ENCODE results near the gene OLIG1. TPM values are rescaled to one million over a fixed set of nuclear protein-coding genes. Genes with fewer than 3 reads are reported as not detected.

The OLIG1 gene
- polyA plus RNA-seq, 3 donors = 20.0 to 51.0 (median 40.7) TPM

- H3K27me3 ChIP-seq (ENCODE audit: control insufficient read depth in 2 of 2, insufficient read depth in 2 of 2, low read length in 2 of 2) = peaks cover 0 to 9% of the 10 kb centered on the region in 2 donors
- Mint-ChIP-seq H3K27ac (no peak overlapping the region), H3K9me3 (no peaks in the 10 kb centered on the region), H3K27me3 (ENCODE audit: low read depth in 3 of 3) (peaks cover 10 to 13% (median 11%) of the 10 kb centered on the region in 3 donors), H3K4me3 (no peak overlapping the region), H3K4me1 (peaks cover 26% of the 10 kb centered on the region), H3K36me3 (peaks cover 0 to 2% of the 10 kb centered on the region in 2 donors)
- H3K4me2 ChIP-seq (replicated peaks; ENCODE audit: extremely low read depth, low read length, poor library complexity, severe bottlenecking) = no peak overlapping the region
- H3K4me1 ChIP-seq (ENCODE audit: control insufficient read depth in 1 of 2, insufficient read depth in 2 of 2, low read length in 2 of 2) = peaks cover 10 to 15% of the 10 kb centered on the region in 2 donors
- H3K79me2 ChIP-seq (ENCODE audit: insufficient read depth, low read length) = no peaks in the 10 kb centered on the region
- intact Hi-C loops (cut with micrococcal nuclease) = no loop called here
- H3K9me3 ChIP-seq (replicated peaks in 1 of 2; ENCODE audit: control insufficient read depth in 1 of 2, insufficient read depth in 1 of 2, low read length in 2 of 2) = no peaks in the 10 kb centered on the region
- 75% methylated on average over 2 of the region's 3 CpGs for WGBS (ENCODE audit: insufficient coverage)
- no peak for TF ChIP-seq CTCF (IDR thresholded peaks at IDR 0.05)
- H3K36me3 ChIP-seq (replicated peaks in 1 of 2; ENCODE audit: control insufficient read depth in 1 of 2, insufficient read depth in 2 of 2, low read length in 2 of 2) = no peaks in the 10 kb centered on the region
- no peak for DNase-seq
- H2AFZ ChIP-seq (ENCODE audit: insufficient read depth, low read depth, low read length, poor library complexity, severe bottlenecking) = no peak overlapping the region
- no peaks in the 10 kb centered on the region for H4K20me1 ChIP-seq (ENCODE audit: insufficient read depth, low read length)
- H3K27ac ChIP-seq (ENCODE audit: low read depth in 1 of 2, low read length in 2 of 2) = no peak overlapping the region
- H3K9ac ChIP-seq (ENCODE audit: insufficient read depth, low read length, poor library complexity, severe bottlenecking) = no peak overlapping the region
- H3K4me3 ChIP-seq (replicated peaks in 1 of 3; ENCODE audit: low read depth in 2 of 3, low read length in 3 of 3) = no peak overlapping the region
These were observed 10.4 kb downstream of the OLIG1 start for GRCh38 chr21:33080376-33080775.

GRCh38 chr21:33080776-33081175 lies 10.8 kb downstream of the OLIG1 start:
- intact Hi-C loops (cut with micrococcal nuclease) = no loop called here
- H3K36me3 ChIP-seq (replicated peaks in 1 of 2; ENCODE audit: control insufficient read depth in 1 of 2, insufficient read depth in 2 of 2, low read length in 2 of 2) = no peaks in the 10 kb centered on the region
- no peak overlapping the region for H3K27ac Mint-ChIP-seq
- 100% methylated on average over 1 of the region's 3 CpGs for WGBS (ENCODE audit: insufficient coverage)
- peaks cover 10 to 15% of the 10 kb centered on the region in 2 donors for H3K4me1 ChIP-seq (ENCODE audit: control insufficient read depth in 1 of 2, insufficient read depth in 2 of 2, low read length in 2 of 2)
- H3K4me1 Mint-ChIP-seq = peaks cover 26% of the 10 kb centered on the region
- H3K27me3 ChIP-seq (ENCODE audit: control insufficient read depth in 2 of 2, insufficient read depth in 2 of 2, low read length in 2 of 2) = peaks cover 0 to 7% of the 10 kb centered on the region in 2 donors
- H3K9me3 Mint-ChIP-seq = no peaks in the 10 kb centered on the region
- no peaks in the 10 kb centered on the region for H3K9me3 ChIP-seq (replicated peaks in 1 of 2; ENCODE audit: control insufficient read depth in 1 of 2, insufficient read depth in 1 of 2, low read length in 2 of 2)
- H4K20me1 ChIP-seq (ENCODE audit: insufficient read depth, low read length) = no peaks in the 10 kb centered on the region
- H3K9ac ChIP-seq (ENCODE audit: insufficient read depth, low read length, poor library complexity, severe bottlenecking) = no peak overlapping the region
- no peak overlapping the region for H3K4me3 ChIP-seq (replicated peaks in 1 of 3; ENCODE audit: low read depth in 2 of 3, low read length in 3 of 3)
- H3K36me3 Mint-ChIP-seq = peaks cover 0 to 2% of the 10 kb centered on the region in 2 donors
- H2AFZ ChIP-seq (ENCODE audit: insufficient read depth, low read depth, low read length, poor library complexity, severe bottlenecking) = no peak overlapping the region
- H3K4me3 Mint-ChIP-seq = no peak overlapping the region
- no peak overlapping the region for H3K27ac ChIP-seq (ENCODE audit: low read depth in 1 of 2, low read length in 2 of 2)
- DNase-seq = no peak
- TF ChIP-seq CTCF (IDR thresholded peaks at IDR 0.05) = no peak
- H3K27me3 Mint-ChIP-seq (ENCODE audit: low read depth in 3 of 3) = peaks cover 8 to 13% (median 10%) of the 10 kb centered on the region in 3 donors
- H3K4me2 ChIP-seq (replicated peaks; ENCODE audit: extremely low read depth, low read length, poor library complexity, severe bottlenecking) = no peak overlapping the region
- no peaks in the 10 kb centered on the region for H3K79me2 ChIP-seq (ENCODE audit: insufficient read depth, low read length)
